IMR-90 (cell line): ENCODE data around the gene PPM1L. TPM values are rescaled to one million over a fixed set of nuclear protein-coding genes. Genes with fewer than 3 reads are reported as not detected.

Experiments
- ATAC-seq: fragments of 200-7000 bp; cut with Tn5 transposase; 2 replicates; pipeline ENCODE4 v1.9.1; 2020; ENCODE audit warnings: low read depth, mild to moderate bottlenecking, moderate library complexity
- BruUV-seq: library from RNA; stranded (reverse); fragments of 400-500 nt; replicated peaks from 2 replicates; lab custom pipeline; 2021; lab: Mats Ljungman, UMichigan
- CTCF ChIA-PET: fragments of 300-600 bp; formaldehyde crosslinking; extraction: SDS; loops from one replicate; lab custom pipeline; 2021; ENCODE audit warnings: antibody characterized with exemption; lab: Yijun Ruan, JAX
- POLR2A ChIA-PET: fragments of 300-600 bp; sonication (Branson Sonifier 250); formaldehyde crosslinking; loops from one replicate; lab custom pipeline; 2022; ENCODE audit warnings: antibody characterized with exemption; ENCODE audit not compliant: unreplicated experiment; lab: Charles Lee
- DNase-seq: peaks from one replicate; pipeline ENCODE4 v3.0.0; 2013
- H2AFZ ChIP-seq: replicated peaks from 2 replicates; pipeline ENCODE3; 2013; ENCODE audit warnings: low read length, mild to moderate bottlenecking; ENCODE audit not compliant: poor library complexity
- H2AK5ac ChIP-seq: 2 replicates; pipeline ENCODE4 v1.6.1; 2013; ENCODE audit warnings: low read depth, low read length, inconsistent platforms
- H2AK9ac ChIP-seq: replicated peaks from 2 replicates; pipeline ENCODE3; 2013; ENCODE audit warnings: mild to moderate bottlenecking, low read depth, low read length, moderate library complexity; ENCODE audit not compliant: poor library complexity
- H2BK120ac ChIP-seq: 2 replicates; pipeline ENCODE4 v1.6.1; 2013; ENCODE audit warnings: low read depth, low read length, inconsistent platforms
- H2BK15ac ChIP-seq: 3 replicates; pipeline ENCODE4 v1.6.1; 2013; ENCODE audit warnings: low read depth, low read length, inconsistent platforms
- H2BK20ac ChIP-seq: 2 replicates; pipeline ENCODE4 v1.6.1; 2013; ENCODE audit warnings: low read depth, mild to moderate bottlenecking, inconsistent platforms, low read length, moderate library complexity
- H2BK5ac ChIP-seq: 2 replicates; pipeline ENCODE4 v1.6.1; 2013; ENCODE audit warnings: mild to moderate bottlenecking, low read depth, low read length, inconsistent platforms; ENCODE audit not compliant: poor library complexity, severe bottlenecking
- H3K14ac ChIP-seq: replicated peaks from 2 replicates; pipeline ENCODE4 v1.6.1; 2013; ENCODE audit warnings: low read depth, low read length, inconsistent platforms
- H3K18ac ChIP-seq: 2 replicates; pipeline ENCODE4 v1.6.1; 2013; ENCODE audit warnings: low read depth, low read length, control low read depth
- H3K23ac ChIP-seq: 2 replicates; pipeline ENCODE4 v1.6.1; 2013; ENCODE audit warnings: low read depth, low read length, inconsistent platforms
- H3K27ac ChIP-seq: 2 replicates; pipeline ENCODE4 v1.5.1; 2013; ENCODE audit warnings: mild to moderate bottlenecking, control low read depth, low read length; ENCODE audit not compliant: insufficient read depth
- H3K27me3 ChIP-seq: 2 replicates; pipeline ENCODE4 v1.6.1; 2013; ENCODE audit warnings: low read length; ENCODE audit not compliant: control insufficient read depth, insufficient read depth
- H3K36me3 ChIP-seq: 2 replicates; pipeline ENCODE4 v1.6.1; 2013; ENCODE audit warnings: low read length, mixed read lengths; ENCODE audit not compliant: control insufficient read depth, insufficient read depth
- H3K4ac ChIP-seq: 2 replicates; pipeline ENCODE4 v1.6.1; 2013; ENCODE audit warnings: low read depth, low read length, inconsistent platforms
- H3K4me1 ChIP-seq: 2 replicates; pipeline ENCODE4 v1.6.1; 2013; ENCODE audit warnings: low read length, mixed read lengths; ENCODE audit not compliant: control insufficient read depth, insufficient read depth
- H3K4me2 ChIP-seq: 2 replicates; pipeline ENCODE4 v1.6.1; 2013; ENCODE audit warnings: low read depth, mild to moderate bottlenecking, control low read depth, low read length, moderate library complexity
- H3K4me3 ChIP-seq: 2 replicates; pipeline ENCODE4 v1.5.1; 2013; ENCODE audit warnings: low read depth, mild to moderate bottlenecking, control low read depth, low read length, moderate library complexity; ENCODE audit not compliant: insufficient read depth
- H3K56ac ChIP-seq: 2 replicates; pipeline ENCODE4 v1.6.1; 2013; ENCODE audit warnings: low read length, inconsistent platforms; ENCODE audit not compliant: insufficient read depth; ENCODE audit errors: extremely low read depth
- H3K79me1 ChIP-seq, 2 experiments: 2 replicates each; pipeline ENCODE4 v1.6.1; 2013; ENCODE audit warnings: low read length in 2 of 2, inconsistent platforms in 1 of 2, low read depth in 1 of 2
- H3K9ac ChIP-seq: 2 replicates; pipeline ENCODE4 v1.6.1; 2013; ENCODE audit warnings: low read depth, low read length, control low read depth
- H3K9me1 ChIP-seq: 2 replicates; pipeline ENCODE4 v1.6.1; 2013; ENCODE audit warnings: low read length, inconsistent platforms; ENCODE audit not compliant: insufficient read depth
- H3K9me3 ChIP-seq: 2 replicates; pipeline ENCODE4 v1.6.1; 2013; ENCODE audit warnings: low read length; ENCODE audit not compliant: control insufficient read depth, insufficient read depth
- H4K20me1 ChIP-seq: 2 replicates; pipeline ENCODE4 v1.6.1; 2013; ENCODE audit warnings: low read length, inconsistent platforms; ENCODE audit not compliant: insufficient read depth
- H4K5ac ChIP-seq: 2 replicates; pipeline ENCODE4 v1.6.1; 2013; ENCODE audit warnings: mild to moderate bottlenecking, low read depth, low read length, control low read depth
- H4K8ac ChIP-seq, 2 experiments: 2 replicates each; pipeline ENCODE4 v1.6.1; 2013; ENCODE audit warnings: low read depth in 2 of 2, low read length in 2 of 2, control low read depth in 1 of 2, inconsistent platforms in 1 of 2
- H4K91ac ChIP-seq: 2 replicates; pipeline ENCODE4 v1.6.1; 2013; ENCODE audit warnings: low read depth, low read length, inconsistent platforms; ENCODE audit not compliant: insufficient read depth
- BHLHE40 ChIP-seq: fragments of 150-350 bp; IDR thresholded peaks from 2 replicates; pipeline ENCODE4 v1.6.1; 2016; ENCODE audit warnings: mild to moderate bottlenecking, low read depth, low read length
- POLR2A ChIP-seq: IDR thresholded peaks from 2 replicates; pipeline ENCODE4 v1.6.1; 2012; ENCODE audit warnings: mild to moderate bottlenecking, low read depth, low read length
- RAD21 ChIP-seq: IDR thresholded peaks from 2 replicates; pipeline ENCODE4 v1.6.1; 2012; ENCODE audit warnings: low read length, improper control_type of control experiment
- dilution Hi-C: fragments of 300-500 bp; cut with HindIII; formaldehyde crosslinking; loops from one replicate; pipeline ENCODE4 v1.14.3; 2018; ENCODE audit warnings: low sequenced_read_pairs; ENCODE audit not compliant: unreplicated experiment
- in situ Hi-C: fragments of 300-500 bp; cut with MboI; formaldehyde crosslinking; loops from 3 replicates; pipeline ENCODE4 v1.14.3; 2019; ENCODE audit warnings: low sequenced_read_pairs, inconsistent platforms, mixed read lengths
- intact Hi-C: fragments of 100-400 bp; cut with micrococcal nuclease; formaldehyde crosslinking; loops from 2 replicates; pipeline ENCODE4 v1.10.0; 2022
- polyA plus RNA-seq, 3 experiments: library from polyadenylated mRNA; depleted of rRNA; stranded (reverse); fragments of >200 nt; gene quantifications; 2 replicates each; pipeline ENCODE4 v1.2.3, GENCODE V29; 2012; ENCODE audit warnings: low replicate concordance in 1 of 3
- total RNA-seq: library from RNA; depleted of rRNA; stranded (reverse); fragments of >200 nt; gene quantifications from 2 replicates; pipeline ENCODE4 v1.2.3, GENCODE V29; 2012
- TF ChIP-seq, protein P1 (sequence below): fragments of 150-350 bp; IDR thresholded peaks from 2 replicates; pipeline ENCODE4 v1.6.1; 2016; ENCODE audit warnings: low read depth, mild to moderate bottlenecking, low read length, moderate library complexity, borderline replicate concordance

The PPM1L gene
- total and polyA plus RNA-seq, 2 of the 4 experiments (the other 2 are of a cell fraction): 0.14 to 0.18 TPM

GRCh38 chr3:160826408-160826807 lies 70.4 kb downstream of the PPM1L start:
- H3K4me3 ChIP-seq: no peak overlapping the region
- no peak overlapping the region for H2BK5ac ChIP-seq
- no peak overlapping the region for H2BK20ac ChIP-seq
- no peak overlapping the region for H3K14ac ChIP-seq
- no peak overlapping the region for H4K91ac ChIP-seq
- H4K5ac ChIP-seq: no peak overlapping the region
- H4K8ac ChIP-seq: no peak overlapping the region
- H3K18ac ChIP-seq: no peak overlapping the region
- no peaks in the 10 kb centered on the region for H3K9me1 ChIP-seq
- no peak overlapping the region for H3K4me2 ChIP-seq
- DNase-seq: no peak
- H2BK120ac ChIP-seq: no peak overlapping the region
- H3K4ac ChIP-seq: no peak overlapping the region
- intact Hi-C loops: no loop called here
- H4K20me1 ChIP-seq: no peaks in the 10 kb centered on the region
- no peak overlapping the region for H3K56ac ChIP-seq
- H3K27me3 ChIP-seq: no peaks in the 10 kb centered on the region
- no peak overlapping the region for H2AK5ac ChIP-seq
- no peaks in the 10 kb centered on the region for H3K9me3 ChIP-seq
- ChIA-PET POLR2A (no interaction called here), CTCF (no interaction called here)
- H2BK15ac ChIP-seq: no peak overlapping the region
- in situ Hi-C loops: no loop called here
- no peaks in the 10 kb centered on the region for H3K79me1 ChIP-seq
- no TSS peak for BruUV-seq
- ATAC-seq: no peak
- H2AFZ ChIP-seq: no peak overlapping the region
- no peak overlapping the region for H3K27ac ChIP-seq
- H3K4me1 ChIP-seq: no peaks in the 10 kb centered on the region
- no peak overlapping the region for H3K9ac ChIP-seq
- H3K36me3 ChIP-seq: no peaks in the 10 kb centered on the region
- dilution Hi-C loops: no loop called here
- TF ChIP-seq POLR2A (no peak), BHLHE40 (no peak), RAD21 (no peak)
- TF ChIP-seq, protein P1, sequence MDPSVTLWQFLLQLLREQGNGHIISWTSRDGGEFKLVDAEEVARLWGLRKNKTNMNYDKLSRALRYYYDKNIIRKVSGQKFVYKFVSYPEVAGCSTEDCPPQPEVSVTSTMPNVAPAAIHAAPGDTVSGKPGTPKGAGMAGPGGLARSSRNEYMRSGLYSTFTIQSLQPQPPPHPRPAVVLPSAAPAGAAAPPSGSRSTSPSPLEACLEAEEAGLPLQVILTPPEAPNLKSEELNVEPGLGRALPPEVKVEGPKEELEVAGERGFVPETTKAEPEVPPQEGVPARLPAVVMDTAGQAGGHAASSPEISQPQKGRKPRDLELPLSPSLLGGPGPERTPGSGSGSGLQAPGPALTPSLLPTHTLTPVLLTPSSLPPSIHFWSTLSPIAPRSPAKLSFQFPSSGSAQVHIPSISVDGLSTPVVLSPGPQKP: no peak
- no peak overlapping the region for H2AK9ac ChIP-seq
- H3K23ac ChIP-seq: no peak overlapping the region
